ENCODE measurements around the gene SPATA20.

SPATA20 gene

DNA sequence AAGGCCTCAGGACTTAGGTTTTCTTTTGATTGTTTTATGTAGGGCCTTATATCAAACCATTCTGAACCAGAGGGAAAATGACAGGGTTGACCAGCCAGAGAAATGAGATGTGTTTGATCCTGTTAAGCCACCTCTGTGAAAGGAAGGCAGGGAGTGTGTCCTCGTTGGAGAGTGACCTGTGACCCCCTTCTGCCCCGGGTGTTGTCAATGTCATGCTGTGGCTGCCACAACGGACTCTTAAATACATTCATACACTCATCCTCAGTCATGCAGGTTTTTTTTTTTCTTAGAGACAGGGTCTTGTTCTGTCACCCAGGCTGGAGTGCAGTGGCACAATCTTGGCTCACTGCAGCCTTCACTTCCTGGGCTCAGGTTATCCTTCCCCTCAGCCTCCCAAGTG is 32.6 kb upstream of the SPATA20 start:
- no peak for DNase-seq (ENCODE audit: low spot score in 2 of 2)
- Histone ChIP-seq H3K4me1 (peaks cover 4% of the 10 kb centered on the region), H3K9me3 (no peaks in the 10 kb centered on the region), H3K4me3 (no peak overlapping the region), H3K27me3 (ENCODE audit: low read depth) (no peaks in the 10 kb centered on the region), H3K36me3 (replicated peaks) (no peaks in the 10 kb centered on the region)
- in situ Hi-C loops (cut with MboI; ENCODE audit: low sequenced_read_pairs) = no loop called here

DNA sequence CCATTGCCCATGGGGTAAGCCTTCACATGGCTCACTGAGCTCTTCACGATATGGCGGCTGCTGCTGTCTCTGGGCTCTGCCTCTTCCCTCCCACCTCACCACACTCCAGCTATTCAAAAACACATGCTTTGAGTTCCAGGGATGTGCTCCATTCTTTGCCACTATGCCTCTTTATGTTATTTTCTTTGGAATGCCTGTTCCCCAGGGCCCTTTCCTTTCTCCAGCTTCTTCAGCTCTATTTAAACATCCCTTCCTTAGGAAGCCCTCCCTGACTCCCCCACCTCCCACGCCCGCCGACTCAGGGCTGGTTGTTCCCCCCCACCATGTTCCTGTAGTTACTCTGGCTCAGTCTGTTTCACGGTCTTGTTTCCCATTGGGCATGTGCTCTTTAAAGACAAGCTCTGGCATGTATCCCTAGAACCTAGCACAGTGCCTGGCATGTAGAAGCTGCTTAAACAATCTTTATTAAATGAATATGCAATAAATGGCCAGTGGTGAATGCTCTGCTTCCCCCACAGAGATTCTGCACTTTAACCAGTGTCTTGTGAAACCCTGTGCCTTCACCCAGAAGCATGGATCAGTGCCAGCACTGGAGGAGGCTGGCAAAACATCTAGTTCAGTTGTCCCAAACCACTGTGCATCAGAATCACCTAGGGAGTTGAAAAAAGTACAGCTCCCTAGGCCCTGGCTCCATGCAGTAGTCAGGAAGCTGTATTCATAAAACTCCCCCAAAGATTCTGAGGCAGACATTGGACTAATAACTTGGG is 31.9 kb upstream of the SPATA20 start:
- Histone ChIP-seq H3K9me3 (no peaks in the 10 kb centered on the region), H3K4me3 (no peak overlapping the region), H3K27me3 (ENCODE audit: low read depth) (no peaks in the 10 kb centered on the region), H3K4me1 (peaks cover 4% of the 10 kb centered on the region), H3K36me3 (replicated peaks) (no peaks in the 10 kb centered on the region)
- in situ Hi-C loops (cut with MboI; ENCODE audit: low sequenced_read_pairs) = no loop called here
- peak in 1 of 2 experiments; percentile 38 for DNase-seq (ENCODE audit: low spot score in 2 of 2)

DNA sequence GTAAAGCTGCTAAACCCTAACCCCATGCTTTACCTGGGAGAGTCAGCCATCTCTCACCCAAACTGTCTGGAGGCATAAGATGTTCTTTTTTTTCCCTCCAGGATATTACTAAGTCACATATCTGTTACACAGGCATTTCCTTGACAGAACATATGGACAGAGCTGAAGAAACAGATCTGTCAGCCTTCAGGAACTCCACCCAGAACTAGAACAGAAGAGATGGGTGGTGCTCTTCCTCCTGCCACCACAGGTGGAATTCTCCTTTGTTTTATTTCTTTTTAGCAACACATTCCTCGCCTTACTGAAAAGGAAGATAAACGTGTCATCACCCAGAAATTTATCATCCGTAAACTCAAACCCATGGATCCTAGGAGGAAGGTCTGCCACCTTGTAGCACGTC is 30.0 kb upstream of the SPATA20 start:
- Histone ChIP-seq H3K9me3 (no peaks in the 10 kb centered on the region), H3K27me3 (ENCODE audit: low read depth) (no peaks in the 10 kb centered on the region), H3K4me1 (peaks cover 4% of the 10 kb centered on the region), H3K4me3 (no peak overlapping the region), H3K36me3 (replicated peaks) (no peaks in the 10 kb centered on the region)
- in situ Hi-C loops (cut with MboI; ENCODE audit: low sequenced_read_pairs) = no loop called here
- no peak for DNase-seq (ENCODE audit: low spot score in 2 of 2)

DNA sequence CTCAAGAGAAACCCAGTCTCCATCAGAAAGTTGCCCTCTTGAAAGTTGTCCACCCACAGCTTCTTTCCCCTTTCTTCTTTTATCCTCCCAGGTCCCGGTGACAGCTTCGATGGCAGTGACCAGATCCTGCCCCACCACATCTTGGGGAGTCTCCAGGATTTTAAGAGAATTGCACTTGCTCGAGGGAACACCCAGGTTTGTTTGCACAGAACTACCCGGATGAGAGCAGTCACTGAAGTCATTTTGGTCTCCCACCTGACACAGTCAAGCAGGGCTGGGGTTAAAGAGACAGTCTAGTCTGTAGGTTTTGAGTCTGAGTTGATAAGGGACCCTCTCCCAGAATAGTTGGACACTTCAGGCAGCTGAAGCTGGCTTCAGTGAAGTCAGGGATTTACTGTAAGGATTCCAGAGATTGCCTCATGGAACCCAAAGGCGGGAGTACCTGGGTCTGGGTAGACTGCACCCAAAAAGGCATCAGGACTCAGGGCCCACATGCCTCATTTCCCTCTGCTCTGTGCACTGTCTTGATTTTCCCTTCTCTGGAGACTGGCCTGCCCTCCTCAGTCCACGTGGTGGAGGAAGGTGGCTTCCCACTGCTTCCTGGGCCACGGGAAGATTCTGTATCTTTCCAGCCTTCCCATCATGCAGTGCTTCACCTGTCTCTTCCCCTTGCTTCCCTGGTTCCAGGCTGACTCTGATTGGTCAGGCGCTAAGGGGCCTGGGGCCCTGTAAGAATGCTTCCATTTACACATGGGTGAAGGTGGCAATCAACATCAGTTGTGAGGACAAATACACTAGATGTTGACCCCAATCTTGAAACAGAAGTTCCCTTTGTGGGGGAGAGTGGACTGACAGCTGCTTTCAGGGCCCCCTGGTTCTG is 29.2 kb upstream of the SPATA20 start:
- DNase-seq (ENCODE audit: low spot score in 2 of 2) = no peak
- H3K27me3 ChIP-seq (ENCODE audit: low read depth) = no peaks in the 10 kb centered on the region
- peaks cover 4% of the 10 kb centered on the region for H3K4me1 ChIP-seq
- no peaks in the 10 kb centered on the region for H3K36me3 ChIP-seq (replicated peaks)
- no peaks in the 10 kb centered on the region for H3K9me3 ChIP-seq
- H3K4me3 ChIP-seq = no peak overlapping the region
- in situ Hi-C loops (cut with MboI; ENCODE audit: low sequenced_read_pairs) = no loop called here

DNA sequence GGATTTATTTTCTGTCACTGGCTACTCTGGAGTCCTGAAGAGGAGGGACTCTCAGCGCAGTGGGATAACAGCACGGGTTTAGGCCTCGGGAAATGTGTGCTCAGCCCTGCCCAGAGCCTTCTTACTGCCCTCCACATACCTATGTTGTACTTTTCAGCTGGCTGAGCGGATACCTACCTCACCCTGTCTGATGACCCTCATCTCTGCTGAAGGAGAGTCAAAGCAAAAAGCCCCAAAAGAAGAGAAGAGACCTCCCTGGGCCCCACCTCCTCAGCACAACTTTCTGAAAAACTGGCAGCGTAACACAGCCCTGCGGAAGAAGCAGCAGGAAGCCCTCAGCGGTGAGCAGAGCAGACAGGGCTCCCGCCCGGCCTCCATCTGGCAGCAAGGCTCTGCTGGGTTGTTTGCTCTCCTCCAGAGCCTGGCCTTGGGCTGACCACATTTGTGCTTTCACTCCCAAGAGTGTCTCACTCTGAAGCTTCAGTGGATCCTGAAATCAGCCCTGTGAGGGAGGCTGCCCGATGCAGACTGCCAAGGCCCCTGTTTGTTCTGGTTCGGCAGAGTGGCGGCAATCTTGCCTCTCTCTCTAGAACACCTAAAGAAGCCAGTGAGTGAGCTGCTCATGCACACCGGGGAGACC is 28.5 kb upstream of the SPATA20 start:
- DNase-seq (ENCODE audit: low spot score in 2 of 2) = no peak
- no peak overlapping the region for H3K4me3 ChIP-seq
- no peaks in the 10 kb centered on the region for H3K27me3 ChIP-seq (ENCODE audit: low read depth)
- in situ Hi-C loops (cut with MboI; ENCODE audit: low sequenced_read_pairs) = no loop called here
- H3K9me3 ChIP-seq = no peaks in the 10 kb centered on the region
- H3K4me1 ChIP-seq = peaks cover 4% of the 10 kb centered on the region
- no peaks in the 10 kb centered on the region for H3K36me3 ChIP-seq (replicated peaks)

DNA sequence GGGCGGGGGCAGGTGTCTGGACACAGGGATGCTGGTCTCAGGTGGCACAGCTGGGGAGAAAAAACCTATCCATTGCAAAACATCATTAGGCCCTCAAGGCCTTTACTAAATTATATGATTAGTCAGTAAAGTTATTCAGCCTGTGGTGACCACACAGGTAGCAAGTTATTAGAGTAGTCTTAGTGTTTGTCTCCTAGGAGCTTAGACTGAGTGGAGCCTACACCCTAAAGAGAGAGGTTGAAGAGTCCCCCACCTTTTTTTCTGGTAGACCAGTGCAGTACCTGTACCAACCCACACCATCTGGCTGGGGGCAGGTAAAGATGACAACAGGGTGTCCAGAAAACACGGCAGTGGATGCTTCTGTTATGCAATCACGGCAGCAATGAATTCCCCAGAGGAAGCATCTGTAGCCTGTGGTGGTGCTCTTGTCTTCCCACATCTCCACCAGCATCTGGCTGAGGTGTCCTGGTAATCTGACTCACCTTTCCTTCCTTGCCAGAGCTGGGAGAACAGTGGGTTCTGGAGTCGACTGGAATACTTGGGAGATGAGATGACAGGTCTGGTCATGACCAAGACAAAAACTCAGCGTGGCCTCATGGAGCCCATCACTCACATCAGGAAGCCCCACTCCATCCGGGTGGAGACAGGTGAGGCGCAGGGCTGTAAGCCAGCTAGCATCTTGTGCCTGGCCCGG is 27.7 kb upstream of the SPATA20 start:
- H3K27me3 ChIP-seq (ENCODE audit: low read depth) = no peaks in the 10 kb centered on the region
- in situ Hi-C loops (cut with MboI; ENCODE audit: low sequenced_read_pairs) = no loop called here
- no peak overlapping the region for H3K4me3 ChIP-seq
- no peaks in the 10 kb centered on the region for H3K36me3 ChIP-seq (replicated peaks)
- H3K4me1 ChIP-seq = peaks cover 4% of the 10 kb centered on the region
- no peak for DNase-seq (ENCODE audit: low spot score in 2 of 2)
- H3K9me3 ChIP-seq = no peaks in the 10 kb centered on the region

DNA sequence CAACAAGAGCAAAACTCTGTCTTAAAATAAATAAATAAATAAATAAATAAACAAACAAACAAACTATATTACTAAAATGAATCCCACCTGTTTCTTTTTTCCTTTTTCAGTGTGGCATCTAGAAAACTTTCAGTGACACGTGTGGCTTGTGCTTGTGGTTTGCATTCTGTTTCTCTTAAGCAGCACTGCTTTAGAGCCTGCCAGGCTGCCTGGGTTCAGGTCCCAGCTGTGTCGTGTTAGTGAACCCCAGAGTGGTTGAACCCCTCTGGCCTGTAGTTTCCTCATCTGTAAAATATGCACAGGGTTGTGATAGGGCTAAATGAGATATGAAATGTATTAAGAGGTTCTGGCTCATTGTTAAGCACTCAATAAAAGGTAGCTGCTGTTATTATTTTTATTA is 26.5 kb upstream of the SPATA20 start:
- in situ Hi-C loops (cut with MboI; ENCODE audit: low sequenced_read_pairs) = no loop called here
- no peak overlapping the region for H3K4me3 ChIP-seq
- no peaks in the 10 kb centered on the region for H3K9me3 ChIP-seq
- no peak for DNase-seq (ENCODE audit: low spot score in 2 of 2)
- no peaks in the 10 kb centered on the region for H3K36me3 ChIP-seq (replicated peaks)
- H3K27me3 ChIP-seq (ENCODE audit: low read depth) = no peaks in the 10 kb centered on the region
- H3K4me1 ChIP-seq = no peaks in the 10 kb centered on the region

DNA sequence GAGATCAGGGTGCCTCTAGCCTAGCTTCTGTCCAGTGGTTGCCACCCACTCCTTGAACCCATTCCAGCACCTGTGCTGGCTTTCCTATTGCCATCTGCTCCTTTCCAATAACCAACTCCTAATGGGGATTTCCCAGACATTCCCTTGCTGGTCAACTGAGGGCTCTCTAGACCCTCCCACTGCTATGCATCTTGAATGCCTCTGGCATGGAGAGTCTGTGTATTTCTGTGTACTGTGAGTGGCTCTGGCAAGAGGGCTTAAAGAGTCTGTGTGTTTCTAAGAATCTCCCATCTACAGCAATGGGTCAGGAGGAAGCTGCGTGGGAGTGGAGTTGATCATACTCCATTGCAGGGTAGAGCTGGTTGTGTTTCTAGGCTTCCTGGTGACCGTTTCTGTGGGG is 25.5 kb upstream of the SPATA20 start:
- Histone ChIP-seq H3K4me1 (no peaks in the 10 kb centered on the region), H3K27me3 (ENCODE audit: low read depth) (no peaks in the 10 kb centered on the region), H3K4me3 (no peak overlapping the region), H3K9me3 (no peaks in the 10 kb centered on the region), H3K36me3 (replicated peaks) (no peaks in the 10 kb centered on the region)
- in situ Hi-C loops (cut with MboI; ENCODE audit: low sequenced_read_pairs) = no loop called here
- DNase-seq (ENCODE audit: low spot score in 2 of 2) = no peak

DNA sequence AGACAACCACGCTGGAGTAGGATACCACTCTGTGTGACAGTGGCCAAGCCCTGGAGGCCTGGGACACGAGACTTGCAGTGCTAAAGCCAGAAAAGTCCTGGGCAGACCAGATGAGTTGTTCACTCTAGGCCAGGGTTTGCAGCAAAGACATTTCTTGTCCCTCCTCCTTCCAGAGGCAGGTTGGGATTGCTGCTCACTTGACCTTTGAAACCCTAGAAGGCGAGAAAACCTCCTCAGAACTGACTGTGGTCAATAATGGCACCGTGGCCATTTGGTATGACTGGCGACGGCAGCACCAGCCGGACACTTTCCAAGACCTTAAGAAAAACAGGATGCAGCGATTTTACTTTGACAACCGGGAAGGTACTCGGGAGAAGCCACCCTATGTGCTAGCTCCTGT is 24.2 kb upstream of the SPATA20 start:
- no peaks in the 10 kb centered on the region for H3K9me3 ChIP-seq
- in situ Hi-C loops (cut with MboI; ENCODE audit: low sequenced_read_pairs) = no loop called here
- no peak overlapping the region for H3K4me3 ChIP-seq
- H3K36me3 ChIP-seq (replicated peaks) = no peaks in the 10 kb centered on the region
- no peaks in the 10 kb centered on the region for H3K27me3 ChIP-seq (ENCODE audit: low read depth)
- DNase-seq (ENCODE audit: low spot score in 2 of 2) = no peak
- no peaks in the 10 kb centered on the region for H3K4me1 ChIP-seq

DNA sequence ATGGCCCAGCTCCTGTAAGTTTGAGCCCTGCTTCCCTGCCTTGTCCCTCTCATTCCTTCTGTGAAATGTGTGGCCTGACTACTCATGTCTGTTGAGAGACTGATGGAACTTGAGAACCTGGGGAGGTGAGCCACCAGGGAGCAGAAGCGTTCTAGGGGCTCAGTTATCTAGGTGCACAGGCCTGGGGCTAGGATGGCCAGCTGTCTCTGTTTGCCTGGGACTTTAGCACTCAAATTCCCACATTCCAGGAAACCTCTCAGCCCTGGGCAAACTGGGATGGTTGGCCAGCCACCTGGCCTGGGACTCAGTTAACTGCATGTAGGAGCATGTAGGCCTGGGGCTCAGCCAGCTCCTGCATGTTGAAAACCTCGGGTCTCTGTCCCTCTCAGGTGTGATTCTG is 23.8 kb upstream of the SPATA20 start:
- no peak overlapping the region for H3K4me3 ChIP-seq
- no peaks in the 10 kb centered on the region for H3K9me3 ChIP-seq
- in situ Hi-C loops (cut with MboI; ENCODE audit: low sequenced_read_pairs) = no loop called here
- H3K4me1 ChIP-seq = no peaks in the 10 kb centered on the region
- no peaks in the 10 kb centered on the region for H3K27me3 ChIP-seq (ENCODE audit: low read depth)
- DNase-seq (ENCODE audit: low spot score in 2 of 2) = no peak
- H3K36me3 ChIP-seq (replicated peaks) = no peaks in the 10 kb centered on the region

DNA sequence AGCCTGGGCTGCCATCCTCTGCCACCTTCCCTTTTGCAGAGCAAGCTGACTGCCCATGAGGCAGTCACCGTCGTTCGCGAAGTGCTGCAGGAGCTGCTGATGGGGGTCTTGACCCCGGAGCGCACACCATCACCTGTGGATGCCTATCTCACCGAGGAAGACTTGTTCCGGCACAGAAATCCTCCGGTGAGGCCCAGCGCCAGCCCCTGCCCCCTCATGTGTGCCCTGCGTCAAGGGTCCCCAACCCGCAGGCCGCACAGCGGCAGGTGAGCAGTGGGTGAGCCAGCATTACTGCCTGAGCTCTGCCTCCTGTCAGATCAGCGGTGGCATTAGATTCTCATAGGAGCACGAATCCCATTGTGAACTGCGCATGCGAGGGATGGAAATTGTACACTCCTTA is 22.1 kb upstream of the SPATA20 start:
- no peaks in the 10 kb centered on the region for H3K9me3 ChIP-seq
- H3K4me1 ChIP-seq = no peaks in the 10 kb centered on the region
- no peak overlapping the region for H3K4me3 ChIP-seq
- no peaks in the 10 kb centered on the region for H3K36me3 ChIP-seq (replicated peaks)
- no peak for DNase-seq (ENCODE audit: low spot score in 2 of 2)
- in situ Hi-C loops (cut with MboI; ENCODE audit: low sequenced_read_pairs) = no loop called here
- no peaks in the 10 kb centered on the region for H3K27me3 ChIP-seq (ENCODE audit: low read depth)

DNA sequence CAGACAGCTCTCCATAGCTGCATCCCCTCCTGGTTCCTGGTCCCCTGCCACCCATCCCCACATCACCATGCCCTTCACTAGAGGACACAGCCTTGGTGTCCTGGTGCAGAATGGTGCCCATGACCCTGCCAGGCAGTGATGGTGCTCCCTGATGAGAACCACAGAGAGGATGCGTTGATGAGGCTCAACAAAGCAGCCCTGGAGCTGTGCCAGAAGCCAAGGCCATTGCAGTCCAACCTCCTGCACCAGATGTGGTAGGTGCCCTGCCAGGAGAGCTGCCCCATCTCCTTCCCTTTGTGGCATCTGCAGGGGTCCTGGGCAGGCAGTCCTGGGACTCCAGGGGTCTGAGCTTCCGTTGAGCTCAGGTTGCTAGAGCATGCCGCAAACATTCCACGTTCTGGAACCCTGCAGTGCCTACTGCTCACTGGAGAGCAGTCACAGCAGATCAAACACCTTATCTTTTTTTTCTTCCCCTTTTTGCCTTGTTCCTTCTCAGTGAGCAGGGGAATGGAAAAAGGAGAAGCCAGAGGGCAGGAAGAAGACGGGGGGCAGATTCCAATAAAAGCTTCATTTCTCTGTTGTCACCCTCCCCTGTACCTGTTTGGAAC is 19.7 kb upstream of the SPATA20 start:
- no peak for DNase-seq (ENCODE audit: low spot score in 2 of 2)
- no peaks in the 10 kb centered on the region for H3K4me1 ChIP-seq
- H3K9me3 ChIP-seq = no peaks in the 10 kb centered on the region
- in situ Hi-C loops (cut with MboI; ENCODE audit: low sequenced_read_pairs) = no loop called here
- H3K4me3 ChIP-seq = no peak overlapping the region
- H3K36me3 ChIP-seq (replicated peaks) = no peaks in the 10 kb centered on the region
- peaks cover 10% of the 10 kb centered on the region for H3K27me3 ChIP-seq (ENCODE audit: low read depth)

DNA sequence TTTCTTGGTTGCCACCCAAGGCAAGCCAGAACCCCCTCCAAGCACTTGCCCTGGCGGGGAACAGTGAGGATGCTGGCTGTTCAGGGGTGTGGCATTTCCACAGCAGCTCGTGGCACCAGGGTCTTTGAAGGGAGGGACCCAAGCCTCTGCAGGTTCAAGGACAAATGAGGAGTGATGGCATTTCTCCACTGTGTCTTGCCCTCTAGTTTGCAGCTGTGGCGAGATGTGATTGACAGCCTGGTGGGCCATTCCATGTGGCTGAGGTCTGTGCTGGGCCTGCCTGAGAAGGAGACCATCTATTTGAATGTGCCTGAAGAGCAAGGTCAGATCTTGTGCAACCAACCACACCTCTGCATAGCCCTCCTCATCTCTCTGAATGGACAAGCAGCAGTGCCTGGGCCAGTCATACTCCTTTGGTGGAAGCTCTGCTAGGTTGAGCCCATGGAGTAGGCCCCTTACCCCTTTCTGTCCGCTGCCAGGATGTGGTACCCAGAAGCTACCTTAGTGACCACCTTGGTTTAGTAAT is 19.0 kb upstream of the SPATA20 start:
- in situ Hi-C loops (cut with MboI; ENCODE audit: low sequenced_read_pairs) = no loop called here
- H3K4me1 ChIP-seq = no peaks in the 10 kb centered on the region
- no peaks in the 10 kb centered on the region for H3K36me3 ChIP-seq (replicated peaks)
- no peak for DNase-seq (ENCODE audit: low spot score in 2 of 2)
- H3K4me3 ChIP-seq = no peak overlapping the region
- H3K9me3 ChIP-seq = no peaks in the 10 kb centered on the region
- peaks cover 14% of the 10 kb centered on the region for H3K27me3 ChIP-seq (ENCODE audit: low read depth)

Measured in HAP-1 (cell line).